ENCODE data around the gene TEKT1.

GRCh38 chr17:6748617-6749016 is 82.9 kb downstream of the TEKT1 start:
- TF ChIP-seq POLR2AphosphoS5 (IDR thresholded peaks at IDR 0.05; ENCODE audit: low read depth, low read length) (no peak), POLR2A (IDR thresholded peaks at IDR 0.05; ENCODE audit: low read depth, low read length) (no peak), TAF1 (IDR thresholded peaks at IDR 0.05; ENCODE audit: low read depth, low read length) (no peak)

Measured in GM12891 (cell line).